H1 (cell line): ENCODE data around the gene PBX1. TPM values are rescaled to one million over a fixed set of nuclear protein-coding genes. Genes with fewer than 3 reads are reported as not detected.
A peak's percentile ranks its signal among the peaks of the same experiment; 100 is the strongest.

Experiments used
- CTCF ChIA-PET: fragments of 300-600 bp; sonication (Branson Sonifier 250); formaldehyde crosslinking; loops from one replicate; lab custom pipeline; 2021; ENCODE audit not compliant: partially characterized antibody; lab: Charles Lee
- POLR2A ChIA-PET: fragments of 300-600 bp; sonication (Branson Sonifier 250); formaldehyde crosslinking; loops from one replicate; lab custom pipeline; 2021; ENCODE audit warnings: inconsistent platforms; ENCODE audit not compliant: partially characterized antibody; lab: Charles Lee
- DNase-seq, 2 experiments: peaks; one replicate each; pipeline versions ENCODE4 v3.0.0 to v3.0.0-alpha.2; 2010 to 2022; ENCODE audit warnings: low spot score in 2 of 2, low read depth in 1 of 2, mixed read lengths in 1 of 2
- FAIRE-seq: peaks from 2 replicates; lab custom pipeline; 2011; peaks lifted over from hg19 to GRCh38; lab: Jason Lieb, UNC
- H2AFZ ChIP-seq: 2 replicates; pipeline ENCODE4 v1.8.1; 2012; ENCODE audit warnings: low read length, inconsistent platforms
- H2AK5ac ChIP-seq: 2 replicates; pipeline ENCODE4 v1.6.1; 2013; ENCODE audit warnings: low read depth, low read length
- H2BK120ac ChIP-seq: replicated peaks from 2 replicates; pipeline ENCODE3; 2013; ENCODE audit warnings: low read depth, low read length, inconsistent platforms
- H2BK12ac ChIP-seq: 2 replicates; pipeline ENCODE4 v1.6.1; 2013; ENCODE audit warnings: low read depth, low read length
- H2BK15ac ChIP-seq: 2 replicates; pipeline ENCODE4 v1.6.1; 2013; ENCODE audit warnings: low read length
- H2BK20ac ChIP-seq: 2 replicates; pipeline ENCODE4 v1.6.1; 2013; ENCODE audit warnings: low read length
- H2BK5ac ChIP-seq: 2 replicates; pipeline ENCODE4 v1.6.1; 2013; ENCODE audit warnings: low read depth, low read length
- H3K14ac ChIP-seq: 2 replicates; pipeline ENCODE4 v1.6.1; 2013; ENCODE audit warnings: inconsistent platforms; ENCODE audit not compliant: insufficient read length
- H3K18ac ChIP-seq: 2 replicates; pipeline ENCODE4 v1.6.1; 2013; ENCODE audit warnings: low read length; ENCODE audit errors: extremely low read depth
- H3K23ac ChIP-seq: 2 replicates; pipeline ENCODE4 v1.6.1; 2013; ENCODE audit warnings: inconsistent platforms; ENCODE audit not compliant: insufficient read length
- H3K23me2 ChIP-seq: 2 replicates; pipeline ENCODE4 v1.6.1; 2013; ENCODE audit warnings: low read depth, low read length
- H3K27ac ChIP-seq: 2 replicates; pipeline ENCODE4 v1.6.1; 2011; ENCODE audit warnings: low read depth, low read length, inconsistent platforms
- H3K27me3 ChIP-seq, 4 experiments: replicated peaks in 1 of 4; 1 replicate in 1 of 4; 2 replicates in 3 of 4; pipeline versions ENCODE4 v1.6.1 to v1.8.1; 2011 to 2013; ENCODE audit warnings: low read length in 3 of 4, mild to moderate bottlenecking in 3 of 4, inconsistent platforms in 2 of 4, mixed read lengths in 2 of 4, moderate library complexity in 1 of 4; ENCODE audit not compliant: control insufficient read depth in 3 of 4, insufficient read depth in 3 of 4; ENCODE audit errors: extremely low read depth in 1 of 4
- H3K36me3 ChIP-seq, 4 experiments: 2 replicates each; pipeline versions ENCODE4 v1.6.1 to v1.8.1; 2011 to 2013; ENCODE audit warnings: mild to moderate bottlenecking in 4 of 4, low read length in 3 of 4, moderate library complexity in 2 of 4, control low read depth in 1 of 4, inconsistent platforms in 1 of 4; ENCODE audit not compliant: insufficient read depth in 4 of 4, control insufficient read depth in 2 of 4
- H3K4ac ChIP-seq: replicated peaks from 2 replicates; pipeline ENCODE3; 2013; ENCODE audit warnings: low read length, low read depth, mixed read lengths, inconsistent platforms; ENCODE audit not compliant: insufficient read length
- H3K4me1 ChIP-seq, 4 experiments: replicated peaks in 1 of 4; 1 replicate in 1 of 4; 2 replicates in 3 of 4; pipeline versions ENCODE4 v1.6.1 to v1.8.1; 2011 to 2013; ENCODE audit warnings: low read length in 3 of 4, inconsistent platforms in 2 of 4, mixed read lengths in 1 of 4; ENCODE audit not compliant: insufficient read depth in 4 of 4, control insufficient read depth in 3 of 4
- H3K4me2 ChIP-seq, 2 experiments: 2 replicates each; pipeline versions ENCODE4 v1.6.1 to v1.8.1; 2011 to 2013; ENCODE audit warnings: low read depth in 2 of 2, low read length in 2 of 2, control low read depth in 1 of 2, inconsistent platforms in 1 of 2, mild to moderate bottlenecking in 1 of 2; ENCODE audit not compliant: insufficient read depth in 1 of 2
- H3K4me3 ChIP-seq, 4 experiments: fragments of 200-600, 300-600 bp in 1 of 4; sonication (generic), shearing (Covaris generic), sonication (Bioruptor Twin) in 1 of 4; 2 replicates each; pipeline versions ENCODE4 v1.5.1 to v1.8.1; 2011 to 2016; ENCODE audit warnings: low read length in 4 of 4, low read depth in 3 of 4, control low read depth in 2 of 4, inconsistent platforms in 2 of 4, mild to moderate bottlenecking in 2 of 4, mixed read lengths in 1 of 4, moderate library complexity in 1 of 4; ENCODE audit not compliant: insufficient read depth in 2 of 4; ENCODE audit errors: extremely low read depth in 1 of 4
- H3K56ac ChIP-seq: replicated peaks from 2 replicates; pipeline ENCODE3; 2013; ENCODE audit warnings: low read depth, mild to moderate bottlenecking, mixed read lengths, low read length, inconsistent platforms; ENCODE audit not compliant: insufficient read length
- H3K79me1 ChIP-seq: 2 replicates; pipeline ENCODE4 v1.6.1; 2013; ENCODE audit warnings: low read depth, low read length, control low read depth
- H3K79me2 ChIP-seq, 2 experiments: 2 replicates each; pipeline versions ENCODE4 v1.6.1 to v1.8.1; 2012 to 2013; ENCODE audit warnings: low read length in 2 of 2, mild to moderate bottlenecking in 2 of 2, inconsistent platforms in 1 of 2; ENCODE audit not compliant: insufficient read depth in 2 of 2, control insufficient read depth in 1 of 2
- H3K9ac ChIP-seq, 4 experiments: replicated peaks in 1 of 4; 1 replicate in 1 of 4; 2 replicates in 3 of 4; pipeline versions ENCODE4 v1.6.1 to v1.8.1; 2011 to 2013; ENCODE audit warnings: low read depth in 3 of 4, low read length in 3 of 4, control low read depth in 2 of 4, mild to moderate bottlenecking in 2 of 4, moderate library complexity in 2 of 4, inconsistent platforms in 1 of 4; ENCODE audit errors: extremely low read depth in 1 of 4
- H3K9me3 ChIP-seq, 2 experiments: 2 replicates each; pipeline versions ENCODE4 v1.6.1 to v1.8.1; 2012 to 2013; ENCODE audit warnings: mild to moderate bottlenecking in 2 of 2, moderate library complexity in 2 of 2, control low read depth in 1 of 2, inconsistent platforms in 1 of 2, low read depth in 1 of 2, low read length in 1 of 2, mixed read lengths in 1 of 2; ENCODE audit not compliant: insufficient read depth in 2 of 2
- H4K20me1 ChIP-seq, 2 experiments: replicated peaks in 1 of 2; 2 replicates each; pipeline versions ENCODE3 to v1.8.1; 2011 to 2013; ENCODE audit warnings: inconsistent platforms in 2 of 2, low read length in 2 of 2, mild to moderate bottlenecking in 1 of 2; ENCODE audit not compliant: insufficient read depth in 2 of 2, control insufficient read depth in 1 of 2
- H4K5ac ChIP-seq: 2 replicates; pipeline ENCODE4 v1.6.1; 2013; ENCODE audit warnings: low read length, low read depth, mixed read lengths, inconsistent platforms; ENCODE audit not compliant: insufficient read length
- H4K8ac ChIP-seq: 2 replicates; pipeline ENCODE4 v1.8.0; 2013; ENCODE audit warnings: mild to moderate bottlenecking, moderate library complexity, low read length, inconsistent platforms; ENCODE audit not compliant: insufficient read depth; ENCODE audit errors: extremely low read depth
- H4K91ac ChIP-seq: replicated peaks from 2 replicates; pipeline ENCODE3; 2013; ENCODE audit warnings: low read length, mixed read lengths, inconsistent platforms; ENCODE audit not compliant: insufficient read length
- ASH2L ChIP-seq: fragments of 200-600, 300-600 bp; sonication (generic); IDR thresholded peaks from one replicate; pipeline ENCODE4 v1.7.1; 2017; ENCODE audit warnings: low read length
- ATF3 ChIP-seq: IDR thresholded peaks from 2 replicates; pipeline ENCODE4 v1.6.1; 2011; ENCODE audit warnings: low read depth, mild to moderate bottlenecking, low read length; ENCODE audit not compliant: insufficient read depth
- BCL11A ChIP-seq, 2 experiments: IDR thresholded peaks; one replicate each; pipeline ENCODE4 v1.6.1; 2011; ENCODE audit warnings: low read depth in 2 of 2, low read length in 2 of 2, mild to moderate bottlenecking in 2 of 2
- CEBPB ChIP-seq: IDR thresholded peaks from 2 replicates; pipeline ENCODE4 v1.6.1; 2012; ENCODE audit warnings: low read depth, low read length
- HDAC6 ChIP-seq: IDR thresholded peaks from one replicate; pipeline ENCODE4 v1.7.1; 2012; ENCODE audit warnings: low read depth, mild to moderate bottlenecking, inconsistent platforms, low read length, moderate library complexity
- JUN ChIP-seq: IDR thresholded peaks from 2 replicates; pipeline ENCODE4 v1.6.1; 2011; ENCODE audit warnings: low read depth, mild to moderate bottlenecking, improper control_type of control experiment, low read length
- NRF1 ChIP-seq: IDR thresholded peaks from 2 replicates; pipeline ENCODE4 v1.6.1; 2011; ENCODE audit warnings: mild to moderate bottlenecking, low read depth, low read length, improper control_type of control experiment
- PHF8 ChIP-seq: fragments of 200-600 bp; sonication (generic); conservative IDR thresholded peaks from 2 replicates; pipeline ENCODE4 v1.7.1; 2012; ENCODE audit warnings: low read depth, mild to moderate bottlenecking, inconsistent platforms, low read length, moderate library complexity
- RAD21 ChIP-seq, 2 experiments: IDR thresholded peaks in 1 of 2; conservative IDR thresholded peaks in 1 of 2; 2 replicates each; pipeline ENCODE4 v1.6.1; 2011; ENCODE audit warnings: low read depth in 2 of 2, low read length in 2 of 2, improper control_type of control experiment in 1 of 2, inconsistent platforms in 1 of 2, mild to moderate bottlenecking in 1 of 2, moderate library complexity in 1 of 2
- SIN3A ChIP-seq, 2 experiments: IDR thresholded peaks in 1 of 2; conservative IDR thresholded peaks in 1 of 2; 2 replicates each; pipeline ENCODE4 v1.6.1; 2011 to 2012; ENCODE audit warnings: low read length in 2 of 2, improper control_type of control experiment in 1 of 2, low read depth in 1 of 2, mild to moderate bottlenecking in 1 of 2
- YY1 ChIP-seq: IDR thresholded peaks from 2 replicates; pipeline ENCODE4 v1.6.1; 2011; ENCODE audit warnings: low read depth, mild to moderate bottlenecking, low read length
- WGBS, 2 experiments: shearing (Covaris generic) in 1 of 2; methylation state at CpG; one replicate each; pipeline versions ENCODE4 v1.1.6 to v1.1.7; 2013 to 2015; ENCODE audit warnings: low lambda C conversion rate in 2 of 2, mixed read lengths in 2 of 2, inconsistent platforms in 1 of 2, low coverage in 1 of 2, missing lambda C conversion rate in 1 of 2; ENCODE audit not compliant: insufficient replicate concordance in 2 of 2, insufficient coverage in 1 of 2, insufficient read length in 1 of 2; ENCODE audit errors: extremely low coverage in 1 of 2, missing lambda C conversion rate in 1 of 2; 5-methylcytosine and 5-hydroxymethylcytosine counted together
- polyA plus RNA-seq, 7 experiments: library from polyadenylated mRNA; depleted of rRNA in 3 of 7; stranded (reverse) in 5 of 7; unstranded in 2 of 7; fragments of >200 nt in 5 of 7; fragments of 200-250 nt in 2 of 7; gene quantifications; 1 replicate in 5 of 7; 2 replicates in 1 of 7; 4 replicates in 1 of 7; pipeline versions ENCODE4 v1.2.1 to v1.2.3, GENCODE V29; 2011 to 2013; ENCODE audit warnings: missing spikeins in 2 of 7, mixed read lengths in 2 of 7
- total RNA-seq: library from RNA; stranded (reverse); fragmentation: NEBNext Ultra II Directional; extraction: Animal tissue kit (Norgen Biotek cat#: 25700); gene quantifications from 2 replicates; pipeline ENCODE4 v1.2.1, GENCODE V29; 2021

PBX1 gene
- total and polyA plus RNA-seq, 2 of the 8 experiments (the other 6 are each of a cell fraction or from before 2014, with no cell fraction given): 87.4 to 124 TPM

- no peak overlapping the region for H2BK15ac ChIP-seq
- CTCF ChIA-PET: interaction anchor here (1.2 to 10.6 kb wide), 2 partner anchors 7 to 75 kb away, joined by 6 to 88 read pairs; no protein-coding TSS in a partner anchor
- H3K27me3 ChIP-seq: no peaks in the 10 kb centered on the region
- H3K79me2 ChIP-seq: peaks cover 3 to 80% of the 10 kb centered on the region in 2 experiments; a peak in 3 of 4 replicates
- no peak overlapping the region for H3K23ac ChIP-seq
- no peak for DNase-seq
- TF ChIP-seq BCL11A (IDR thresholded peaks at IDR 0.05; ENCODE audit: low read depth in 2 of 2, low read length in 2 of 2) (no peak), JUN (no peak), PHF8 (no peak), RAD21 (IDR thresholded peaks at IDR 0.05 in 1 of 2, conservative IDR thresholded peaks at IDR 0.05 in 1 of 2; ENCODE audit: low read depth in 2 of 2, low read length in 2 of 2) (no peak), YY1 (no peak), SIN3A (conservative IDR thresholded peaks at IDR 0.05 in 1 of 2, IDR thresholded peaks at IDR 0.05 in 1 of 2; ENCODE audit: low read depth in 1 of 2, low read length in 2 of 2) (no peak), ATF3 (no peak), HDAC6 (no peak), ASH2L (no peak), NRF1 (no peak), CEBPB (no peak)
- H2BK120ac ChIP-seq: no peak overlapping the region
- H4K20me1 ChIP-seq: peaks cover 9 to 12% of the 10 kb centered on the region in 2 experiments
- H4K5ac ChIP-seq: no peak overlapping the region
- no peaks in the 10 kb centered on the region for H3K9me3 ChIP-seq
- H3K56ac ChIP-seq: no peak overlapping the region
- no peak overlapping the region for H3K27ac ChIP-seq
- no peak overlapping the region for H3K18ac ChIP-seq
- peaks cover 13% of the 10 kb centered on the region; the same call in 1 of the 2 replicates for H3K79me1 ChIP-seq
- H3K4ac ChIP-seq: no peak overlapping the region
- H4K8ac ChIP-seq: no peak overlapping the region
- FAIRE-seq: no peak
- H3K9ac ChIP-seq: no peak overlapping the region
- no peak overlapping the region for H2AK5ac ChIP-seq
- 88% methylated on average over 3 of the region's 3 CpGs; no CpG with 5 or more reads in 1 of the 2 experiments for WGBS, 2 experiments
- H3K23me2 ChIP-seq: no peaks in the 10 kb centered on the region; the same call in 1 of the 2 replicates
- no peak overlapping the region for H4K91ac ChIP-seq
- no peak overlapping the region for H3K4me3 ChIP-seq
- peak overlapping the region; percentile 10; the same call in 1 of the 2 replicates for H2BK5ac ChIP-seq
- H2BK12ac ChIP-seq: no peak overlapping the region
- H3K4me2 ChIP-seq: no peak overlapping the region
- H2BK20ac ChIP-seq: no peak overlapping the region
- H3K14ac ChIP-seq: no peak overlapping the region
- no peak overlapping the region for H2AFZ ChIP-seq
- POLR2A ChIA-PET: no interaction called here
- no peaks in the 10 kb centered on the region for H3K36me3 ChIP-seq
- peaks cover 0 to 15% (median 4%) of the 10 kb centered on the region in 4 experiments; a peak in 4 of 7 replicates for H3K4me1 ChIP-seq
Measured at GRCh38 chr1:164779376-164779775, 220.4 kb downstream of the PBX1 start.
